ENCODE results near the gene PLXNB3. TPM values are rescaled to one million over a fixed set of nuclear protein-coding genes. Genes with fewer than 3 reads are reported as not detected.

PLXNB3 gene
- total and polyA plus RNA-seq, 2 of the 13 experiments (the other 11 are each of a cell fraction or from before 2014, with no cell fraction given), result 3.0 to 6.9 TPM

DNA sequence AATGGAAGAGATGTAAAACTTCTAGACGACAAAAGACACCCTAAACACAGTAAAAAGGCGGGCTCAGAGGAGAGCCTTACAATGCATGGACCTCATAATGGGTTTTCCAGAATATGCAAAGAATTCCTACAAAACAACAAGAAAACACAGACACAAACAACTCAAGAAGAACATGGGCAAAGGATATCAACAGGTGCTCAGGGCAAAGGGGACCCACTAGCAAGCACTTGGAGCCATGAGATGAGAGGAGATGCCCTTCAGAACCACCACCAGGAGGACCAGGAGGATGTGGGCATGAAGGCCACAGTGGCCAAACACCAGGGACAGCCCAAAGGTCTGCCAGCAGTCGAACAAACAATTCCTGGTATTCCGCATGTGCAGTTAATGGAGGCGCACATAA is 49.1 kb downstream of the PLXNB3 start:
- POLR2A ChIA-PET, result no interaction called here
- no peak overlapping the region for H3K9ac ChIP-seq (ENCODE audit: insufficient read depth, low read depth, low read length)
- H2AFZ ChIP-seq (ENCODE audit: low read length), result no peak overlapping the region
- intact Hi-C loops (cut with micrococcal nuclease; ENCODE audit: unreplicated experiment) (no loop called here), in situ Hi-C loops (cut with HindIII; ENCODE audit: extremely low pct_ligation_motif_present, low pct_unique_long_range_greater_than_20kb) (no loop called here)
- no peak overlapping the region for H3K27ac ChIP-seq (ENCODE audit: extremely low read length, insufficient read depth, low read length)
- no peaks in the 10 kb centered on the region for H3K79me2 ChIP-seq (ENCODE audit: insufficient read depth, low read length)
- peaks cover 4 to 20% of the 10 kb centered on the region in 2 experiments; a peak in 3 of 5 replicates for H3K27me3 ChIP-seq (ENCODE audit: control insufficient read depth in 1 of 2, insufficient read depth in 2 of 2, low read length in 2 of 2)
- H3K4me1 ChIP-seq (ENCODE audit: insufficient read depth, low read length), result no peaks in the 10 kb centered on the region
- H3K4me3 ChIP-seq (replicated peaks in 1 of 3; ENCODE audit: insufficient read depth in 1 of 3, low read depth in 2 of 3, low read length in 3 of 3), result no peak overlapping the region
- DNase-seq (ENCODE audit: low spot score) (no peak), ATAC-seq (no peak), FAIRE-seq (no peak)
- H3K36me3 ChIP-seq (replicated peaks in 1 of 2; ENCODE audit: control insufficient read depth in 1 of 2, insufficient read depth in 2 of 2, low read length in 2 of 2), result no peaks in the 10 kb centered on the region
- H3K9me3 ChIP-seq (ENCODE audit: low read length), result no peaks in the 10 kb centered on the region
- 13% methylated on average over 3 of the region's 5 CpGs for WGBS (ENCODE audit: low lambda C conversion rate)
- H3K4me2 ChIP-seq (ENCODE audit: low read depth, low read length), result no peak overlapping the region
- H4K20me1 ChIP-seq (ENCODE audit: insufficient read depth, low read length), result no peaks in the 10 kb centered on the region
- BruUV-seq (replicated peaks), result no TSS peak
- TF ChIP-seq, protein P1, sequence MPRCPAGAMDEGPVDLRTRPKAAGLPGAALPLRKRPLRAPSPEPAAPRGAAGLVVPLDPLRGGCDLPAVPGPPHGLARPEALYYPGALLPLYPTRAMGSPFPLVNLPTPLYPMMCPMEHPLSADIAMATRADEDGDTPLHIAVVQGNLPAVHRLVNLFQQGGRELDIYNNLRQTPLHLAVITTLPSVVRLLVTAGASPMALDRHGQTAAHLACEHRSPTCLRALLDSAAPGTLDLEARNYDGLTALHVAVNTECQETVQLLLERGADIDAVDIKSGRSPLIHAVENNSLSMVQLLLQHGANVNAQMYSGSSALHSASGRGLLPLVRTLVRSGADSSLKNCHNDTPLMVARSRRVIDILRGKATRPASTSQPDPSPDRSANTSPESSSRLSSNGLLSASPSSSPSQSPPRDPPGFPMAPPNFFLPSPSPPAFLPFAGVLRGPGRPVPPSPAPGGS (CRISPR knock-in tag; IDR thresholded peaks at IDR 0.05), result no peak
- TF ChIP-seq NR2F2 (IDR thresholded peaks at IDR 0.05; ENCODE audit: borderline replicate concordance, low read depth) (no peak), TAF1 (CRISPR knock-in tag; IDR thresholded peaks at IDR 0.05) (no peak), SPEN (CRISPR knock-in tag; IDR thresholded peaks at IDR 0.05; ENCODE audit: low read depth) (no peak), AGO1 (IDR thresholded peaks at IDR 0.05; ENCODE audit: low read depth, low read length, poor library complexity, severe bottlenecking) (no peak), MBD4 (IDR thresholded peaks at IDR 0.05; ENCODE audit: borderline replicate concordance, low read length) (no peak), SKI (IDR thresholded peaks at IDR 0.05; ENCODE audit: partially characterized antibody) (no peak)
- CTCF ChIA-PET (ENCODE audit: low intra/inter-chr PET ratio, low total read pairs), result no interaction called here

Data from HepG2 (cell line).